SK-N-SH (cell line): ENCODE data around the gene ZNF337.

ENCODE experiments used
- CTCF ChIP-seq: fragments of 200-600 bp; sonication (generic); IDR thresholded peaks from 2 replicates; pipeline ENCODE4 v1.6.1; 2017; ENCODE audit warnings: antibody characterized with exemption, mild to moderate bottlenecking, moderate library complexity
- EZH2phosphoT487 ChIP-seq: fragments of 200-600 bp; sonication (generic); IDR thresholded peaks from 2 replicates; pipeline ENCODE4 v1.6.1; 2017; ENCODE audit warnings: low read depth, mixed run types, mild to moderate bottlenecking, antibody characterized with exemption, moderate library complexity, borderline replicate concordance
- POLR2AphosphoS5 ChIP-seq: IDR thresholded peaks from 2 replicates; pipeline ENCODE4 v1.6.1; 2012; ENCODE audit warnings: low read depth, low read length
- RCOR1 ChIP-seq: fragments of 150-350 bp; IDR thresholded peaks from 2 replicates; pipeline ENCODE4 v1.6.1; 2017; ENCODE audit warnings: antibody characterized with exemption, low read length
- REST ChIP-seq: IDR thresholded peaks from 2 replicates; pipeline ENCODE4 v1.6.1; 2012; ENCODE audit warnings: mild to moderate bottlenecking, low read depth, low read length, moderate library complexity
- ZBTB33 ChIP-seq: IDR thresholded peaks from 2 replicates; pipeline ENCODE4 v1.4.0; 2012; ENCODE audit warnings: low read depth, borderline replicate concordance

GRCh38 chr20:25686081-25687067 lies 10.3 kb downstream of the ZNF337 start:
- TF ChIP-seq EZH2phosphoT487, result no peak
- no peak for TF ChIP-seq CTCF
- TF ChIP-seq RCOR1, result no peak
- no peak for TF ChIP-seq ZBTB33
- TF ChIP-seq POLR2AphosphoS5, result no peak
- no peak for TF ChIP-seq REST
